OCI-LY1 (cell line): ENCODE results near the gene CARD14.

ENCODE experiments used
- H2AFZ ChIP-seq: fragments of 200-600 bp; sonication (generic), shearing (Covaris generic); 2 replicates; pipeline ENCODE4 v1.6.0; 2014; ENCODE audit warnings: antibody characterized with exemption, mild to moderate bottlenecking, low read length
- H3F3A ChIP-seq: fragments of 200-600 bp; sonication (generic), shearing (Covaris generic); 2 replicates; pipeline ENCODE4 v1.6.0; 2014; ENCODE audit warnings: mild to moderate bottlenecking, antibody characterized with exemption, low read length, moderate library complexity; ENCODE audit not compliant: insufficient read depth
- H3K27ac ChIP-seq: fragments of 200-600 bp; sonication (generic); 2 replicates; pipeline ENCODE4 v1.5.1; 2014; ENCODE audit warnings: low read length, mixed run types, mild to moderate bottlenecking, low read depth; ENCODE audit not compliant: poor library complexity, severe bottlenecking
- H3K27me3 ChIP-seq: fragments of 200-600 bp; sonication (generic); 2 replicates; pipeline ENCODE4 v1.6.0; 2014; ENCODE audit warnings: antibody characterized with exemption, mild to moderate bottlenecking, low read length, moderate library complexity; ENCODE audit not compliant: insufficient read depth
- H3K36me3 ChIP-seq: fragments of 200-600 bp; sonication (generic); 2 replicates; pipeline ENCODE4 v1.6.1; 2014; ENCODE audit warnings: mild to moderate bottlenecking, antibody characterized with exemption, low read length, moderate library complexity, mixed read lengths; ENCODE audit not compliant: insufficient read depth
- H3K4me1 ChIP-seq: fragments of 200-600 bp; sonication (generic); 2 replicates; pipeline ENCODE4 v1.5.1; 2014; ENCODE audit warnings: mild to moderate bottlenecking, low read length, moderate library complexity; ENCODE audit not compliant: insufficient read depth, severe bottlenecking
- H3K4me2 ChIP-seq: fragments of 200-600 bp; sonication (generic), shearing (Covaris generic); 2 replicates; pipeline ENCODE4 v1.6.1; 2014; ENCODE audit warnings: low read length
- H3K4me3 ChIP-seq: fragments of 200-600 bp; sonication (generic); 2 replicates; pipeline ENCODE4 v1.5.1; 2014; ENCODE audit warnings: low read length, low read depth, mild to moderate bottlenecking, mixed read lengths; ENCODE audit not compliant: poor library complexity, severe bottlenecking
- H3K79me2 ChIP-seq: fragments of 200-600 bp; shearing (Covaris generic); 2 replicates; pipeline ENCODE4 v1.6.1; 2016; ENCODE audit warnings: mixed run types, low read length, mixed read lengths; ENCODE audit not compliant: insufficient read depth
- H3K9ac ChIP-seq: fragments of 200-600 bp; sonication (generic), shearing (Covaris generic); 2 replicates; pipeline ENCODE4 v1.6.1; 2014; ENCODE audit warnings: mild to moderate bottlenecking, low read length, mixed read lengths
- H3K9me2 ChIP-seq: fragments of 200-600 bp; sonication (generic), shearing (Covaris generic); 2 replicates; pipeline ENCODE4 v1.6.1; 2014; ENCODE audit warnings: low read depth, mild to moderate bottlenecking, low read length, mixed read lengths
- H3K9me3 ChIP-seq: fragments of 200-600 bp; shearing (Covaris generic); 2 replicates; pipeline ENCODE4 v1.6.1; 2014; ENCODE audit warnings: low read length, mixed read lengths
- H4K20me1 ChIP-seq: fragments of 200-600 bp; sonication (generic), shearing (Covaris generic); 2 replicates; pipeline ENCODE4 v1.6.0; 2016; ENCODE audit warnings: mild to moderate bottlenecking, low read length; ENCODE audit not compliant: insufficient read depth
- EZH2 ChIP-seq: fragments of 200-600 bp; sonication (generic), shearing (Covaris generic); IDR thresholded peaks from 2 replicates; pipeline ENCODE4 v1.8.0; 2017; ENCODE audit warnings: borderline replicate concordance, mixed run types, mild to moderate bottlenecking, antibody characterized with exemption, low read length, moderate library complexity, mixed read lengths
- TF ChIP-seq, protein P1 (sequence below): fragments of 200-600 bp; sonication (generic), shearing (Covaris generic); IDR thresholded peaks from 2 replicates; pipeline ENCODE4 v1.5.1; 2017; ENCODE audit warnings: mild to moderate bottlenecking, antibody characterized with exemption, low read length, moderate library complexity, mixed read lengths

Gene CARD14

DNA sequence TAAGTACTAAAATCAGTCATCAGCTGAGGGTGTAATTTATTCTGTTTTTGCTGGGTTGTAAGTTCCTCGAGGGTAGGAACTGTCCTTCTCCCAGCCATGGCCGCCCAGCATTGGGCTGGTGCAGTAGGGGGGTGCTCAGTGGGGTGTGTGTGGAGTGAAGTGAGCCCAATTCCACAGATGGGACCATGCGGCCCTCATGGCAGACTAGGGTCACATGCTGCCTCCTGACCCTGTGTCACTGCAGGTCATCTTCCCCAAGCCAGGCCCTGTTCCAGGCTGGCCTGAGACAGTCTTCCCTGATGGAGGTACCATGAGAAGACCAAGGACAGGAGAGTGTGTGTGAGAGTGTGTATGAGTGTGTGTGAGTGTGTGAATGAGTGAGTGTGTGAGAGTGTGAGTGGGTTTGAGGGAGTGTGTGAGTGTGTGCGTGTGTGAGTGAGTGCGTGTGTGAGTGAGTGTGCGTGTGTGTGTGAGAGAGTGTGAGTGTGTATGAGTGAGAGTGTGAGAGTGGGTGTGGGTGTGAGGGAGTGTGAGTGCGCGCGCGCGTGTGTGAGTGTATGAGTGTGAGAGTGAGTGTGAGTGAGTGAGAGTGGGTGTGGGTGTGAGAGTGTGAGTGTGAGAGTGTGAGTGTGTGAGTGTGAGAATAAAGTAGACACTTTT lies 54.1 kb downstream of the CARD14 start:
- Histone ChIP-seq H3K36me3 (no peaks in the 10 kb centered on the region), H3K9me3 (no peaks in the 10 kb centered on the region), H3K27me3 (peaks cover 18% of the 10 kb centered on the region), H3K27ac (no peak overlapping the region), H3K9ac (no peak overlapping the region), H3F3A (no peaks in the 10 kb centered on the region; the same call in 1 of the 2 replicates), H3K4me3 (no peak overlapping the region), H4K20me1 (no peaks in the 10 kb centered on the region), H3K4me1 (peaks cover 15% of the 10 kb centered on the region), H2AFZ (no peak overlapping the region), H3K9me2 (no peaks in the 10 kb centered on the region), H3K79me2 (no peaks in the 10 kb centered on the region), H3K4me2 (no peak overlapping the region)
- TF ChIP-seq EZH2 = no peak
- TF ChIP-seq, protein P1, sequence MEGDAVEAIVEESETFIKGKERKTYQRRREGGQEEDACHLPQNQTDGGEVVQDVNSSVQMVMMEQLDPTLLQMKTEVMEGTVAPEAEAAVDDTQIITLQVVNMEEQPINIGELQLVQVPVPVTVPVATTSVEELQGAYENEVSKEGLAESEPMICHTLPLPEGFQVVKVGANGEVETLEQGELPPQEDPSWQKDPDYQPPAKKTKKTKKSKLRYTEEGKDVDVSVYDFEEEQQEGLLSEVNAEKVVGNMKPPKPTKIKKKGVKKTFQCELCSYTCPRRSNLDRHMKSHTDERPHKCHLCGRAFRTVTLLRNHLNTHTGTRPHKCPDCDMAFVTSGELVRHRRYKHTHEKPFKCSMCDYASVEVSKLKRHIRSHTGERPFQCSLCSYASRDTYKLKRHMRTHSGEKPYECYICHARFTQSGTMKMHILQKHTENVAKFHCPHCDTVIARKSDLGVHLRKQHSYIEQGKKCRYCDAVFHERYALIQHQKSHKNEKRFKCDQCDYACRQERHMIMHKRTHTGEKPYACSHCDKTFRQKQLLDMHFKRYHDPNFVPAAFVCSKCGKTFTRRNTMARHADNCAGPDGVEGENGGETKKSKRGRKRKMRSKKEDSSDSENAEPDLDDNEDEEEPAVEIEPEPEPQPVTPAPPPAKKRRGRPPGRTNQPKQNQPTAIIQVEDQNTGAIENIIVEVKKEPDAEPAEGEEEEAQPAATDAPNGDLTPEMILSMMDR = no peak

DNA sequence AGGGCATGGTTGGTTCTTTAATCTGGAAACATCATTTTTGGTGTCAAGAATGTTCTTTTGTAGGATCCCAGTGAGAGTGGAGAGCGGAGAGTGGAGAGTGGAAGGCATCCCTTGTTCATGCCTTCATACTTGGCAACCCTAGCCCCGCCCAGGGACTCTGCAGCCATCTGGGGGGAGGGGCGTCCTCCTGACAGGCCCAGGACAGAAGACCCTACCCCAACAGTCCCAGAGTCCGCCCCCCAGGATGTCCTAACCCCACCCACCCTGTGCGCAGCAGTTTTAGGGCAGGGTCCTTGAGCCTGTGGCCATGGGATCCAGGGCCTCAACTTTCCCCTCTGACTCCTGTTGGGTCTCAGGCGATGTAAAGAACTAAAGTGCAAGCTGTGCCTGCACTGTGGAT lies 54.9 kb downstream of the CARD14 start:
- H3K4me3 ChIP-seq = no peak overlapping the region
- H4K20me1 ChIP-seq = no peaks in the 10 kb centered on the region
- no peak overlapping the region for H2AFZ ChIP-seq
- H3K79me2 ChIP-seq = no peaks in the 10 kb centered on the region
- H3K27ac ChIP-seq = no peak overlapping the region
- no peaks in the 10 kb centered on the region for H3F3A ChIP-seq
- H3K4me1 ChIP-seq = peaks cover 8% of the 10 kb centered on the region
- H3K9ac ChIP-seq = no peak overlapping the region
- H3K27me3 ChIP-seq = peaks cover 18% of the 10 kb centered on the region
- no peaks in the 10 kb centered on the region for H3K9me3 ChIP-seq
- H3K36me3 ChIP-seq = no peaks in the 10 kb centered on the region
- no peak for TF ChIP-seq EZH2
- TF ChIP-seq, protein P1 = no peak
- no peak overlapping the region for H3K4me2 ChIP-seq
- H3K9me2 ChIP-seq = no peaks in the 10 kb centered on the region

GRCh38 chr17:80225230-80225629 lies 55.4 kb downstream of the CARD14 start:
- Histone ChIP-seq H3K79me2 (no peaks in the 10 kb centered on the region), H3K36me3 (no peaks in the 10 kb centered on the region), H3K9me3 (no peaks in the 10 kb centered on the region), H4K20me1 (no peaks in the 10 kb centered on the region), H3K27ac (no peak overlapping the region), H2AFZ (no peak overlapping the region), H3K27me3 (peaks cover 18% of the 10 kb centered on the region), H3K4me3 (no peak overlapping the region), H3K9me2 (no peaks in the 10 kb centered on the region), H3K4me2 (no peak overlapping the region), H3F3A (no peaks in the 10 kb centered on the region), H3K9ac (no peak overlapping the region), H3K4me1 (peaks cover 4% of the 10 kb centered on the region)
- TF ChIP-seq EZH2 = no peak
- TF ChIP-seq, protein P1 = no peak
